ENCODE results near the gene DOCK9.
A peak's percentile ranks its signal among the peaks of the same experiment; 100 is the strongest.
"Not testable (repeated sequence)": the region's sequence is repeated elsewhere in the genome, so short reads cannot be mapped to it uniquely, and the experiment has no call there.

DOCK9 gene

GRCh38 chr13:98821372-98822224 lies 156.3 kb downstream of the DOCK9 start:
- peak; percentile 33 for DNase-seq (ENCODE audit: low read depth)

DNA sequence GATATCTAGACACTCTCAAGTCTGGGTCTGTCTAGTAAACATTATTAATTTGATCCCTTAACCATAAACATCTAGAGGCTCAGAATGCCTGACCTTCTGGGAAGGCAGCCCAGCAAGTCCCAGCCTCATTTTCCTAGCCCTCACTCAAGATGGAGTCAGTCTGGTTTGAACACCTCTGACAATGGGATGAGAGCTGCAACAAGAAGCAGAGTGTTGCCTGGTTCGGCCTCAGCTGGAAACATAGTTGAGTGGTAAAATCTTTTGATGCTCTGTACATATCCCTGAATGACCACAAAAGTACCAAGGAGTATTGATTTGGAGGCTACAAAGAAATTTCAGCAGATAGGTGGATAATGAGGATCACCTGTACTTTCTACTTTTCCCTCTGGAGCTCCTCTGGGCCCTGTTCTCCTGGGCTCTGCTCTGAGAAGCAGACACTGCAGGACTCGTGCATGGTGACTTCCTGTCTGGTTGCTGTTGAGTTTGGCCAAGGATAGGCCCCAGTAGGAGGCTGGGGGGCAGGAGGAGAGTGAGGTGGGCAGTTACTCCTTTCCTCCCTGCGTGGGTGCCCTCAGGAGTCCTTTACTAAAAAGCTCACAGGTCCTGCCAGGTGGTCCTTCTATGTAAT lies 157.0 kb downstream of the DOCK9 start:
- no peak for DNase-seq (ENCODE audit: low read depth)

- no peak for DNase-seq (ENCODE audit: low read depth)
These were observed 157.6 kb downstream of the DOCK9 start for GRCh38 chr13:98820300-98820699.

DNA sequence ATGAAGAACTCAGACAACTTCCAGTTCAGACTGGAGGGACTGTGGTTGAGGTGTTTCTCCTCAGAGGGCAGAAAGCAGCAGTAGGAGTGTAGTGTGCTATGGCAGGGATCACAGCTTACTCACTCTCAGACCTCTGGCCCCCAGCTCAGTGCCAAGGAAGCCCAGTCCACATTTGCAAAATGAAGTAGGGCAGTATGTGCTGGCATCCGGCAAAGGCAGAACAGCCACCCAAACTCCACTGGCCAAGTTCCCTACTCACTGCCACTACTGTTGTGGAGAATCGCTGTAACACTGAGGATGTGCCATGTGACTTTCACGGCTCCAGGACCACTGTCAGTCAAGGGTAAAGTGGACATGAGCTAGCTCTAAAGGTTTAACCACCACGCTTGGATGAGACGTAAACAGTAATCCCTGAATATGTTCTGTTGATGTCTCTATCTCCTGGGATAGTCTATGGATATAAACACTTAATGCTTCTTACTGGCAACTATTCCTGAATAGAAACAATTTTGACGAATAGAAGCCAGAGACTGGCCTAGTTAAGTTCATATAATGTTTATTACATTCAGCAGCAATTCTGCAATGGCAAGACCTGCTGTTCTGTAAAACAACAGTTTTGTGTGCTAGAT lies 158.4 kb downstream of the DOCK9 start:
- DNase-seq (ENCODE audit: low read depth), result no peak

- DNase-seq (ENCODE audit: low read depth), result no peak
These were observed 161.5 kb downstream of the DOCK9 start for GRCh38 chr13:98816406-98816805.

GRCh38 chr13:98813993-98814392 lies 163.9 kb downstream of the DOCK9 start:
- DNase-seq (ENCODE audit: low read depth), result no peak

DNA sequence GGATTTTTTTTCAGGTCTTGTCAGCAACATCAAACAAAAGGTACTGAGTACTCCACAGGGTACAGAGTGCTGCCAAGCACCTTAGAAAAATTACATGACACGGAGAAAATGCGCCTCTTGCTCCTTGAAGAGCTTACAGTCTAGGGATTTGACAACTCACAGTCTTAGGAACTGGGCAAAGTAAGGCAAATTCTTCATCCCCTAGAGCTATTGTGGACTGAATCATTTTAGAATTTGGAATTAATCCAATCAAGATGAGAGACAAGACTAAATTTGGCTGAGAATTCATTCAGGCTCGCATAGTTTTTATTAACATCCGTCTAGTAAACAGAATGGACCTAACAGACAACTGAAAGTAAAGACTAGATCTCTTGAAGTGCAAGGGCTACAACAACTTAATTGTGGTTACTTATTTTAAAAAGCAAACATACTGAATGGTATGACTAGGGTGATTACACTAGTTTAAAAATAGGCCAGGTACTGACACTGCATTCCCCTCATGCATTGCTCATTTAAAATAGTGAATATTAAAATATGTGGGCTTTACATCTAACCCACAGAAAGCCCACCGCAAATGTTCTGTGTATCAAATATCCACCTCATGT lies 165.6 kb downstream of the DOCK9 start:
- not testable (repeated sequence) for DNase-seq (ENCODE audit: low read depth)

DNA sequence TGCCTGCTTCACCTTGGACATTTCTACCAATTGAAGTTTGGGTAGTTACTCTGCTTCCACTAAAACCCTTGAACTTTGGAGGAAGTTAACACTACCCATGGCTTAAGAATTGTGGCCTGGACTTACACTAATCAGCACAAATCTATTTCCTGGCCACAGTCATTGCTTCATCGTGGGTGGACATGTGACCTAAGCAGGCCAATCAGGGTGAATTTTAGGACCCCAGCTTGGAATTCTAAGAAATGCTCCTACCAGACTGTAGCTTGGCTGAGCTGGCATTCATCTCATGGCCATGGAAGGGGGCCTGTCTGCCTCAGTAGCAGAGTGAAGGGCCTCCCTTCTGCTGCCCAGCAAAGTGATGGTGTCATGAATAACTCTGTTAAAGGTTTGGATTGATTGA lies 167.1 kb downstream of the DOCK9 start:
- DNase-seq (ENCODE audit: low read depth), result no peak

- DNase-seq (ENCODE audit: low read depth), result no peak
These were observed 168.5 kb downstream of the DOCK9 start for GRCh38 chr13:98809345-98809777.

GRCh38 chr13:98807774-98808173 lies 170.1 kb downstream of the DOCK9 start:
- DNase-seq (ENCODE audit: low read depth), result no peak

GRCh38 chr13:98804336-98804855 lies 173.5 kb downstream of the DOCK9 start:
- DNase-seq (ENCODE audit: low read depth), result no peak

DNA sequence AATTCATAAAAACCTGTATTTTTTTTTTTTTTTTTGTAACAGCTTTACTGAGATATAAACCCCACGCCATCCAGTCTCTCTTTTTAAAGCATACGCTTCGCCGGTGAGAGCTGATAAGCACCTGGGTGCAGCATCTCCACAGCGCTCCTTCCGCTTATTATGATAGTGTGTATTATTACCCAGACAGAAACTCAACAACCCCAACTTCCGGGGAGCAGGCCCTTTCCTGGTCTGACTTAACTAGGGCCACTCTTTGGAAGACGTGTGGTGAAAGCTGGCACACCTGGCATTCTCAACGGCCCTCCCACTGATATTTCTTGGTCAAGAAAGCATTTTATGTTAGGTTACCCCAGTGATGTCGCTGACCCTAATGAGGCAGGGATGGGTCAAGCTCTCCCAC lies 173.9 kb downstream of the DOCK9 start:
- no peak for DNase-seq (ENCODE audit: low read depth)

- DNase-seq (ENCODE audit: low read depth), result no peak
These were observed 174.7 kb downstream of the DOCK9 start for GRCh38 chr13:98803111-98803561.

DNA sequence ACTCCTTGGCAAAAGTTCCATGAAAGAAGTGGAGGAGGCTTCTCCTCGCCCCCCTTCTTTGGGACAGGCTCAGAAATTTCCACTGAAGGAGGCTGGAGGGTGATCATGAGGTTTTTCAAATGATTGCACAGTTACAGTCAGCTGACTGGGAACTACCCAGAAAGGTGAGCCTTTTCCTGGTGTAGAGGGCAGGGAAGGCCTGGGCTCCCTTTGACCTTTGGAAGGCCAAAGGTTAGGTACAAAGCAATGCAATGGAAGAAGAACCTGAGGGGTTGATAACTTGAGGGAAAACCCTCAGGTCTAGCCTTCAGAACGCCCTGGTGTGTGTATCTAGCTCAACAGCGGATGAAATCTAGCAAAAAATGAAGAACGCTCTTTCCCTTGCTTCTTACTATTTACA lies 175.3 kb downstream of the DOCK9 start:
- no peak for DNase-seq (ENCODE audit: low read depth)

- no peak for DNase-seq (ENCODE audit: low read depth)
These were observed 176.0 kb downstream of the DOCK9 start for GRCh38 chr13:98801626-98802418.

DNA sequence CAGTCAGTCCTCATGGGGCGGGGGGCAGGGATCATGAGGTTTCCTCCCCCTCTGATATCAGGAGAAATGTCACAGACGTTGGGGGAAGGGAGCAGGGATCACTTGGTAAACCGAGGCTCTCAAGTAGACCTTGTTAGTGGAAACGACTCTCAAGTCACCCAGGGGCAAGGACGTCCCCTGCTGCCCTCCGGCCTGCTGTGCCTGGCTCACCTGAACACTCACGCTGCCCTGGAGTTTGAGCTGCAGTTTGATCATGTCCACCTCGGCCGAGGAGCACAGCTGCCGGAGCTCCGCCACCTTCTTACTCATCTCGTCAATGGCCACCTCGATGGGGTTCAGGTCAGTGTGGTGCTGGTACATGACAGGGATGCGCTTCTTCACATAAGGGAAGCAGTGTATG lies 177.8 kb downstream of the DOCK9 start:
- no peak for DNase-seq (ENCODE audit: low read depth)

GRCh38 chr13:98798849-98799645 lies 178.8 kb downstream of the DOCK9 start:
- peak; percentile 73 for DNase-seq (ENCODE audit: low read depth)

- no peak for DNase-seq (ENCODE audit: low read depth)
These were observed 180.4 kb downstream of the DOCK9 start for GRCh38 chr13:98797456-98797855.

DNA sequence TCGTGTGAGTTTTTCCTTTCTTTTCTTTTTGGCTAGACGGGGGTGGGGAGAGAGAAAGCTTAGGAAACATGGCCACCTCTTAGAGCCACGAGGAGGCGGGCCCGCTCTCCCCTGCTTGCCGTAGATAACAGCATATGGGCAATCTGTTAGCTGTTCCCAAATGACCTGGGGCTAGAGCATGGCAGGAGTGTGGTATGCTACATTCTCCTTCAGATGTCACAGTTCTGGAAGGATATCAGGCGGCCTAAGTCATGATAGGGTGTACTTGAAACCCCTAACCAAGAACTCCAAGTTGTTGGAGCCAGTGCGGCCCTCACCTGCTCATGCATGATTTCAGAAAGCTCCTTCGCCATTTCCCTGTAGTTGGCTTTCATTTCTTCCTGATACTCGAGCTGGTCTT lies 181.1 kb downstream of the DOCK9 start:
- DNase-seq (ENCODE audit: low read depth), result no peak

DNA sequence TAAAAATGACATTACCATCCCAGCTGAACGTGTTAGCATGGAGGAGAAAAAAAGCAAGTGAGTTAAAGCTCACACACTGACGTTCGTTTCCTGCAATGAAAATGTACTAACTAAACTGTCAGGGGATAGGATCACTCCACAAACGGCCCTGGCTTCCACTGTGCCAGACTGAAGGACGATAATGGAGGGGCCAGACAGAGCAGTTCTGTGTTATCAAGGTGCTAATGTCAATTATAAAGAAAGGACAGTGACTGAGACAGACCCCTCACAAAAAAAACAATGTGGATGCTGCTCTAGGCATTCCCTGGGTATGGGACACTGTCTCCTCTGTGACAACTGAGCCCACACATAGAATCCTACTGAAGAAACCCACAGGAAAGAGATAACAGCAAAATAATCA lies 181.7 kb downstream of the DOCK9 start:
- no peak for DNase-seq (ENCODE audit: low read depth)

GRCh38 chr13:98795220-98795619 lies 182.6 kb downstream of the DOCK9 start:
- no peak for DNase-seq (ENCODE audit: low read depth)
